Tibial nerve (tissue), 4 donors: ENCODE data around the gene SLC25A21.

Experiments used
- CTCF ChIP-seq, 5 experiments: fragments of 200-600 bp in 3 of 5; fragments of 450-650 bp in 2 of 5; sonication (generic) in 3 of 5; IDR thresholded peaks; one replicate each; pipeline ENCODE4 v1.5.1; 2016 to 2019; ENCODE audit warnings: antibody characterized with exemption in 5 of 5, mild to moderate bottlenecking in 3 of 5, moderate library complexity in 2 of 5
- EP300 ChIP-seq, 2 donors: sonication (generic); formaldehyde crosslinking; IDR thresholded peaks; one replicate each; pipeline ENCODE4 v1.6.1; 2017; ENCODE audit warnings: antibody characterized with exemption in 2 of 2, mild to moderate bottlenecking in 1 of 2
- POLR2A ChIP-seq, 2 donors: fragments of 450-650 bp; IDR thresholded peaks; one replicate each; pipeline ENCODE4 v1.6.1; 2017; ENCODE audit warnings: antibody characterized with exemption in 2 of 2, mild to moderate bottlenecking in 2 of 2, moderate library complexity in 2 of 2

GRCh38 chr14:37036669-37037341 is 135.6 kb downstream of the SLC25A21 start:
- TF ChIP-seq CTCF (IDR thresholded peaks at IDR 0.05) (no peak), POLR2A (IDR thresholded peaks at IDR 0.05) (no peak), EP300 (IDR thresholded peaks at IDR 0.05) (no peak)
